Skin epidermis (tissue), 12 donors: ENCODE data around the gene RAB35.

ENCODE experiments used
- H3K27ac ChIP-seq, 21 experiments: fragments of 200-600 bp; sonication (generic) in 11 of 21; one replicate each; pipeline ENCODE4 v1.5.0; 2020; ENCODE audit warnings: mild to moderate bottlenecking in 3 of 21, inconsistent platforms in 2 of 21, moderate library complexity in 2 of 21
- H3K4me3 ChIP-seq, 7 experiments: fragments of 200-600 bp; sonication (generic) in 2 of 7; one replicate each; pipeline ENCODE4 v1.5.0; 2020; ENCODE audit warnings: inconsistent platforms in 2 of 7, mild to moderate bottlenecking in 2 of 7, moderate library complexity in 1 of 7

The RAB35 gene

GRCh38 chr12:120110550-120111501, 5.7 kb downstream of the RAB35 start:
- H3K27ac ChIP-seq, result peak overlapping the region in 18 of 21 experiments; percentile 1 to 81 (median 58)
- H3K4me3 ChIP-seq, result peak overlapping the region in 2 of 7 experiments; percentile 5 to 15

GRCh38 chr12:120109570-120110267, 6.8 kb downstream of the RAB35 start:
- Histone ChIP-seq H3K27ac (peak overlapping the region in 6 of 21 experiments; percentile 12 to 81 (median 66)), H3K4me3 (no peak overlapping the region)

- Histone ChIP-seq H3K4me3 (no peak overlapping the region), H3K27ac (no peak overlapping the region)
Observed at GRCh38 chr12:120106151-120106550, 10.4 kb downstream of the RAB35 start.

- H3K4me3 ChIP-seq, result no peak overlapping the region
- H3K27ac ChIP-seq, result peak overlapping the region in 2 of 21 experiments; percentile 10 to 72
Observed at GRCh38 chr12:120103371-120103770, 13.2 kb downstream of the RAB35 start.

GRCh38 chr12:120103044-120103338, 13.6 kb downstream of the RAB35 start:
- H3K4me3 ChIP-seq, result no peak overlapping the region
- peak overlapping the region in 5 of 21 experiments; percentile 48 to 80 (median 73) for H3K27ac ChIP-seq

- peak overlapping the region in 17 of 21 experiments; percentile 6 to 80 (median 65) for H3K27ac ChIP-seq
- peak overlapping the region in 1 of 7 experiments; percentile 17 for H3K4me3 ChIP-seq
Observed at GRCh38 chr12:120102189-120103043, 14.1 kb downstream of the RAB35 start.

- H3K4me3 ChIP-seq, result peak overlapping the region in 1 of 7 experiments; percentile 17
- H3K27ac ChIP-seq, result peak overlapping the region in 19 of 21 experiments; percentile 6 to 80 (median 60)
Observed at GRCh38 chr12:120101617-120102016, 14.9 kb downstream of the RAB35 start.

- peak overlapping the region in 1 of 7 experiments; percentile 17 for H3K4me3 ChIP-seq
Observed at GRCh38 chr12:120101182-120101581, 15.4 kb downstream of the RAB35 start.

GRCh38 chr12:120100630-120101029, 15.9 kb downstream of the RAB35 start:
- no peak overlapping the region for H3K4me3 ChIP-seq

More at GRCh38 chr12:120101182-120101581, 15.4 kb downstream of the RAB35 start:
- peak overlapping the region in 19 of 21 experiments; percentile 6 to 80 (median 60) for H3K27ac ChIP-seq

GRCh38 chr12:120099738-120100137, 16.8 kb downstream of the RAB35 start:
- H3K4me3 ChIP-seq, result no peak overlapping the region
- peak overlapping the region in 4 of 21 experiments; percentile 10 to 80 (median 32) for H3K27ac ChIP-seq

More at GRCh38 chr12:120100630-120101029, 15.9 kb downstream of the RAB35 start:
- peak overlapping the region in 15 of 21 experiments; percentile 6 to 80 (median 69) for H3K27ac ChIP-seq

- H3K27ac ChIP-seq, result peak overlapping the region in 6 of 21 experiments; percentile 9 to 60 (median 52)
- no peak overlapping the region for H3K4me3 ChIP-seq
Observed at GRCh38 chr12:120098756-120099470, 17.6 kb downstream of the RAB35 start.

GRCh38 chr12:120096671-120097202, 19.8 kb downstream of the RAB35 start:
- H3K27ac ChIP-seq, result no peak overlapping the region

GRCh38 chr12:120095736-120096135, 20.8 kb downstream of the RAB35 start:
- no peak overlapping the region for H3K27ac ChIP-seq
- H3K4me3 ChIP-seq, result no peak overlapping the region

More at GRCh38 chr12:120096671-120097202, 19.8 kb downstream of the RAB35 start:
- no peak overlapping the region for H3K4me3 ChIP-seq

GRCh38 chr12:120095331-120095730, 21.2 kb downstream of the RAB35 start:
- Histone ChIP-seq H3K27ac (peak overlapping the region in 1 of 21 experiments; percentile 14), H3K4me3 (no peak overlapping the region)

GRCh38 chr12:120094485-120094884, 22.1 kb downstream of the RAB35 start:
- Histone ChIP-seq H3K4me3 (no peak overlapping the region), H3K27ac (peak overlapping the region in 2 of 21 experiments; percentile 14 to 55)

GRCh38 chr12:120093592-120094355, 22.8 kb downstream of the RAB35 start:
- peak overlapping the region in 4 of 21 experiments; percentile 1 to 65 (median 39) for H3K27ac ChIP-seq
- no peak overlapping the region for H3K4me3 ChIP-seq

GRCh38 chr12:120093336-120093591, 23.3 kb downstream of the RAB35 start:
- peak overlapping the region in 2 of 21 experiments; percentile 23 to 65 for H3K27ac ChIP-seq
- no peak overlapping the region for H3K4me3 ChIP-seq
